Bronchial epithelial cell (primary cell): ENCODE measurements around the gene CLN5. TPM values are rescaled to one million over a fixed set of nuclear protein-coding genes. Genes with fewer than 3 reads are reported as not detected.
"Not testable (repeated sequence)": the region's sequence is repeated elsewhere in the genome, so short reads cannot be mapped to it uniquely, and the experiment has no call there.

Experiments used
- DNase-seq: peaks from one replicate; pipeline ENCODE4 v3.0.0-alpha.2; 2010; ENCODE audit warnings: low read depth
- FAIRE-seq: peaks from 2 replicates; lab custom pipeline; 2011; peaks lifted over from hg19 to GRCh38; lab: Jason Lieb, UNC
- H3K27me3 ChIP-seq: 2 replicates; pipeline ENCODE4 v1.5.1; 2011; ENCODE audit warnings: low read length; ENCODE audit not compliant: control insufficient read depth, insufficient read depth
- H3K36me3 ChIP-seq: 2 replicates; pipeline ENCODE4 v1.5.1; 2011; ENCODE audit warnings: low read length; ENCODE audit not compliant: control insufficient read depth, insufficient read depth
- H3K4me3 ChIP-seq: 2 replicates; pipeline ENCODE4 v1.5.1; 2011; ENCODE audit warnings: mild to moderate bottlenecking, low read depth, low read length, control low read depth
- CTCF ChIP-seq: IDR thresholded peaks from 2 replicates; pipeline ENCODE4 v1.5.1; 2011; ENCODE audit warnings: mild to moderate bottlenecking, moderate library complexity, low read length, control low read depth, inconsistent platforms; ENCODE audit not compliant: insufficient read depth, severe bottlenecking
- total RNA-seq: library from RNA; depleted of rRNA; stranded (reverse); fragments of >200 nt; gene quantifications from 2 replicates; pipeline ENCODE4 v1.2.1, GENCODE V29; 2014

The CLN5 gene
- total RNA-seq, 1 donor from 2014 or later: 21.1 TPM

- Histone ChIP-seq H3K4me3 (no peak overlapping the region), H3K27me3 (no peaks in the 10 kb centered on the region), H3K36me3 (no peaks in the 10 kb centered on the region)
- TF ChIP-seq CTCF: no peak
- FAIRE-seq (no peak), DNase-seq (no peak)
Observed at GRCh38 chr13:76950101-76950500, 41.8 kb upstream of the CLN5 start.

DNA sequence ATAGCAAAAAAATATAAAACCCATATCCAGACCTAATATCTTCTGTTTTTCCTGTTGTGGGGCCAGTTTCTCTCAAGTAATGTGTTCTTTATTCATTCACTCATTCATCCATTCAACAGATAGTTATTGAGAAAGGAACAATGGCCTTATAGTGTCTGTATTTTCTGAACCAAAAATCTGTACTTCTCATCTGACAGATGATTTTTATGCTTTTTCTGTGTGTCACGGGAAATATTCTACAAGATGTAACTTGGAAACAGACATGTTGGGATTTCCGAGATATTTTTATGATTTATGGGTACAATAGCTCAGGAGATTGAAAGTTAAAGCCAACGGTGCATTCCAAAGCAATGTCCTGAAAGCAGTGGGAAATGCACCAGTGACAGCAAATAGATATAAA lies 37.9 kb upstream of the CLN5 start:
- Histone ChIP-seq H3K27me3 (no peaks in the 10 kb centered on the region), H3K36me3 (no peaks in the 10 kb centered on the region), H3K4me3 (no peak overlapping the region)
- no peak for FAIRE-seq
- no peak for TF ChIP-seq CTCF
- no peak for DNase-seq

DNA sequence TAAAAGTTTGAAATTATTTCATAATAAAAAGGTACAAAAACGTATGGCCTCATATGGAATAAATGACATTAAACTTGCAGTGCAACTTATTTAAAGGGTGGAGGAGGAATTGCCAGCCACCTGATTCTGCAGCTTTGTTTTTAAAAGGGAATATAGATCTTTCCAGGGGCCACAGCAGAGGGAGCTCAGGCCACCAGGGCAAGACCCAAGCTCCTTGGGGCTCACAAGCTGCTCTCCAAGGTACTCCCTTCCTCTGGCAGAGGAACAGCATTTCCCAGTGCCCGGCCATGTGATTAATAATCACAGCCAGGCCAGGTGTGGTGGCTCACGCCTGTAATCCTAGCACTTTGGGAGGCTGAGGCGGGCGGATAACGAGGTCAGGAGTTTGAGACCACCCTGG lies 37.3 kb upstream of the CLN5 start:
- Histone ChIP-seq H3K27me3 (no peaks in the 10 kb centered on the region), H3K36me3 (no peaks in the 10 kb centered on the region), H3K4me3 (no peak overlapping the region)
- no peak for FAIRE-seq
- no peak for TF ChIP-seq CTCF
- no peak for DNase-seq

GRCh38 chr13:76955193-76955592 lies 36.7 kb upstream of the CLN5 start:
- FAIRE-seq: no peak
- Histone ChIP-seq H3K36me3 (no peaks in the 10 kb centered on the region), H3K4me3 (no peak overlapping the region), H3K27me3 (no peaks in the 10 kb centered on the region)
- DNase-seq: no peak
- no peak for TF ChIP-seq CTCF

- no peak for FAIRE-seq
- no peak for TF ChIP-seq CTCF
- no peak for DNase-seq
- Histone ChIP-seq H3K4me3 (no peak overlapping the region), H3K27me3 (no peaks in the 10 kb centered on the region), H3K36me3 (no peaks in the 10 kb centered on the region)
Observed at GRCh38 chr13:76955661-76956060, 36.2 kb upstream of the CLN5 start.

- no peaks in the 10 kb centered on the region for H3K36me3 ChIP-seq
- no peak for DNase-seq
- no peak overlapping the region for H3K4me3 ChIP-seq
- no peaks in the 10 kb centered on the region for H3K27me3 ChIP-seq
- no peak for TF ChIP-seq CTCF
- FAIRE-seq: no peak
Observed at GRCh38 chr13:76958841-76959432, 32.9 kb upstream of the CLN5 start.

DNA sequence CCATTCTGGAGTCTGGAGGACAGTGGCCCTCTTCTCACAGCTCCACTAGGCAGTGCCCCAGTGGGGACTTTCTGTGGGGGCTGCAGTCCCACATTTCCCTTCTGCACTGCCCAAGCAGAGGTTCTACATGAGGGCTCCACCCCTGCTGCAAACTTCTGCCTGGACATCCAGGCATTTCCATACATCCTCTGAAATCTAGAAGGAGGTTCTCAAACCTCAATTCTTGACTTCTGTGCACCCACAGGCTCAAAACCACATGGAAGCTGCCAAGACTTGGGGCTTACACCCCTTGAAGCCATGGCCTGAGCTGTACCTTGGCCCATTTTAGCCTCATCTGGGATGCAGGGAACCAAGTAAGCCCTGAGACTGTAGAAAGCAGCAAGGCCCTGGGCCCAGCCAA lies 32.1 kb upstream of the CLN5 start:
- FAIRE-seq, H3K36me3 ChIP-seq, DNase-seq, H3K4me3 ChIP-seq, H3K27me3 ChIP-seq: not testable (repeated sequence)
